ENCODE results near the gene HJV.
A peak's percentile ranks its signal among the peaks of the same experiment; 100 is the strongest.

The HJV gene

GRCh38 chr1:145999321-146000024 is 22.1 kb downstream of the HJV start:
- Histone ChIP-seq H3K27me3 (ENCODE audit: insufficient read depth, low read depth, severe bottlenecking) (no peaks in the 10 kb centered on the region), H3K9me3 (ENCODE audit: severe bottlenecking) (no peaks in the 10 kb centered on the region), H3K4me3 (ENCODE audit: low read depth, low read length) (no peak overlapping the region), H3K36me3 (peaks cover 11% of the 10 kb centered on the region), H3K27ac (no peak overlapping the region)
- no peak for DNase-seq
- TF ChIP-seq CTCF (IDR thresholded peaks at IDR 0.05; ENCODE audit: low read depth, low read length) = no peak

- peak overlapping the region; percentile 78 for H3K27ac ChIP-seq
- peak overlapping the region; percentile 72 for H3K4me3 ChIP-seq (ENCODE audit: low read depth, low read length)
- no peaks in the 10 kb centered on the region for H3K27me3 ChIP-seq (ENCODE audit: insufficient read depth, low read depth, severe bottlenecking)
- TF ChIP-seq CTCF (IDR thresholded peaks at IDR 0.05; ENCODE audit: low read depth, low read length) = no peak
- no peak for DNase-seq
- H3K9me3 ChIP-seq (ENCODE audit: severe bottlenecking) = no peaks in the 10 kb centered on the region
- H3K36me3 ChIP-seq = peaks cover 29% of the 10 kb centered on the region
Measured at GRCh38 chr1:145997718-145998023, 23.9 kb downstream of the HJV start.

GRCh38 chr1:145997016-145997717 is 24.4 kb downstream of the HJV start:
- H3K36me3 ChIP-seq = peaks cover 34% of the 10 kb centered on the region
- peak overlapping the region; percentile 72 for H3K4me3 ChIP-seq (ENCODE audit: low read depth, low read length)
- no peak for DNase-seq
- H3K27me3 ChIP-seq (ENCODE audit: insufficient read depth, low read depth, severe bottlenecking) = no peaks in the 10 kb centered on the region
- H3K27ac ChIP-seq = peak overlapping the region; percentile 78
- no peaks in the 10 kb centered on the region for H3K9me3 ChIP-seq (ENCODE audit: severe bottlenecking)
- no peak for TF ChIP-seq CTCF (IDR thresholded peaks at IDR 0.05; ENCODE audit: low read depth, low read length)

GRCh38 chr1:145996433-145997015 is 25.0 kb downstream of the HJV start, which contains the start of gene TXNIP:
Gene TXNIP, minus strand, starts transcription at chr1:145996579. Its CDS starts 313 bp downstream, at chr1:145996266.
- TF ChIP-seq CTCF (IDR thresholded peaks at IDR 0.05; ENCODE audit: low read depth, low read length) = no peak
- DNase-seq = peak; percentile 100
- Histone ChIP-seq H3K4me3 (ENCODE audit: low read depth, low read length) (peak within 1 kb of the TSS; percentile 72), H3K27me3 (ENCODE audit: insufficient read depth, low read depth, severe bottlenecking) (no peaks in the 10 kb centered on the region), H3K36me3 (peaks cover 35% of the 10 kb centered on the region), H3K9me3 (ENCODE audit: severe bottlenecking) (no peaks in the 10 kb centered on the region), H3K27ac (peak within 1 kb of the TSS; percentile 78)

GRCh38 chr1:145995964-145996432 is 25.5 kb downstream of the HJV start:
- Histone ChIP-seq H3K27ac (peak overlapping the region; percentile 78), H3K27me3 (ENCODE audit: insufficient read depth, low read depth, severe bottlenecking) (no peaks in the 10 kb centered on the region), H3K9me3 (ENCODE audit: severe bottlenecking) (no peaks in the 10 kb centered on the region), H3K4me3 (ENCODE audit: low read depth, low read length) (peak overlapping the region; percentile 72), H3K36me3 (peaks cover 35% of the 10 kb centered on the region)
- TF ChIP-seq CTCF (IDR thresholded peaks at IDR 0.05; ENCODE audit: low read depth, low read length) = no peak
- DNase-seq = no peak
